Islet of Langerhans (tissue), 1 donor: ENCODE measurements around the gene GAPDH.
"Not testable (repeated sequence)": the region's sequence is repeated elsewhere in the genome, so short reads cannot be mapped to it uniquely, and the experiment has no call there.

Experiments
- FAIRE-seq: peaks from one replicate; lab custom pipeline; 2011; peaks lifted over from hg19 to GRCh38; lab: Jason Lieb, UNC

The GAPDH gene

GRCh38 chr12:6533923-6534694, at the start of gene GAPDH:
Gene GAPDH (plus strand): TSS chr12:6534517. CDS start chr12:6534833, 316 bp downstream.
- FAIRE-seq: no peak

- FAIRE-seq: no peak
Measured at GRCh38 chr12:6488240-6488639, 46.1 kb upstream of the GAPDH start.

GRCh38 chr12:6489449-6489848, 44.9 kb upstream of the GAPDH start:
- no peak for FAIRE-seq

GRCh38 chr12:6490673-6491072, 43.6 kb upstream of the GAPDH start:
- not testable (repeated sequence) for FAIRE-seq

- FAIRE-seq: no peak
Measured at GRCh38 chr12:6492838-6493496, 41.4 kb upstream of the GAPDH start, which contains the start of gene MRPL51. Gene MRPL51 (minus strand): TSS chr12:6493262. CDS start chr12:6493136, 126 bp downstream.

- FAIRE-seq: no peak
Measured at GRCh38 chr12:6493497-6494257, 40.6 kb upstream of the GAPDH start, which contains the start of gene NCAPD2. Gene NCAPD2 (plus strand): TSS chr12:6494102. CDS start chr12:6495099, 997 bp downstream.

GRCh38 chr12:6494258-6494743, 40.0 kb upstream of the GAPDH start:
- no peak for FAIRE-seq

GRCh38 chr12:6494968-6495367, 39.3 kb upstream of the GAPDH start:
- no peak for FAIRE-seq

GRCh38 chr12:6497291-6497690, 37.0 kb upstream of the GAPDH start:
- FAIRE-seq: not testable (repeated sequence)

- FAIRE-seq: no peak
Measured at GRCh38 chr12:6500466-6500865, 33.9 kb upstream of the GAPDH start.

GRCh38 chr12:6507102-6507998, 27.0 kb upstream of the GAPDH start:
- no peak for FAIRE-seq

GRCh38 chr12:6508087-6508486, 26.2 kb upstream of the GAPDH start:
- FAIRE-seq: no peak

- FAIRE-seq: no peak
Measured at GRCh38 chr12:6520186-6520585, 14.1 kb upstream of the GAPDH start.

- FAIRE-seq: no peak
Measured at GRCh38 chr12:6522193-6522592, 12.1 kb upstream of the GAPDH start.

GRCh38 chr12:6523708-6524107, 10.6 kb upstream of the GAPDH start:
- FAIRE-seq: no peak

GRCh38 chr12:6524648-6525047, 9.7 kb upstream of the GAPDH start:
- FAIRE-seq: no peak

- FAIRE-seq: no peak
Measured at GRCh38 chr12:6526201-6526600, 8.1 kb upstream of the GAPDH start.

GRCh38 chr12:6526766-6527525, 7.4 kb upstream of the GAPDH start:
- no peak for FAIRE-seq

GRCh38 chr12:6527711-6528110, 6.6 kb upstream of the GAPDH start:
- FAIRE-seq: no peak

- FAIRE-seq: no peak
Measured at GRCh38 chr12:6528539-6529235, 5.6 kb upstream of the GAPDH start.
